GM12878 (cell line): ENCODE data around the gene ATXN7L1. TPM values are rescaled to one million over a fixed set of nuclear protein-coding genes. Genes with fewer than 3 reads are reported as not detected.
A peak's percentile ranks its signal among the peaks of the same experiment; 100 is the strongest.

Experiments used
- ATAC-seq: fragments of 200-7000 bp; cut with Tn5 transposase; 3 replicates; pipeline ENCODE4 v1.9.1; 2020; ENCODE audit warnings: mild to moderate bottlenecking, moderate library complexity
- BruUV-seq: library from RNA; stranded (reverse); fragments of 400-500 nt; replicated peaks from 2 replicates; lab custom pipeline; 2021; lab: Mats Ljungman, UMichigan
- CTCF ChIA-PET: fragments of 300-600 bp; sonication (Branson Sonifier 250); formaldehyde crosslinking; extraction: SDS; loops from one replicate; lab custom pipeline; 2021; ENCODE audit warnings: inconsistent platforms; lab: Yijun Ruan, JAX
- POLR2A ChIA-PET: fragments of 350-600 bp; formaldehyde crosslinking; extraction: SDS; loops from one replicate; lab custom pipeline; 2021; ENCODE audit warnings: inconsistent platforms; lab: Charles Lee
- RAD21 ChIA-PET: fragments of 300-600 bp; sonication (Branson Sonifier 250); formaldehyde crosslinking; loops from one replicate; lab custom pipeline; 2023; ENCODE audit warnings: antibody characterized with exemption; ENCODE audit not compliant: unreplicated experiment; lab: Charles Lee
- SMC1A ChIA-PET: fragments of 300-600 bp; sonication (Branson Sonifier 250); formaldehyde crosslinking; loops from one replicate; lab custom pipeline; 2023; ENCODE audit not compliant: unreplicated experiment, uncharacterized antibody; lab: Charles Lee
- DNase-seq: peaks from one replicate; pipeline ENCODE4 v3.0.0-alpha.2; 2011; ENCODE audit warnings: low read depth, low spot score
- FAIRE-seq: peaks from 3 replicates; lab custom pipeline; 2011; peaks lifted over from hg19 to GRCh38; lab: Jason Lieb, UNC
- H2AFZ ChIP-seq: 2 replicates; pipeline ENCODE4 v1.6.0; 2011; ENCODE audit warnings: low read depth, low read length, control low read depth; ENCODE audit not compliant: control insufficient read depth
- H3K27ac ChIP-seq: 2 replicates; pipeline ENCODE4 v1.5.1; 2011; ENCODE audit warnings: control low read depth; ENCODE audit not compliant: control insufficient read depth, insufficient read depth
- H3K27me3 ChIP-seq, 2 experiments: replicated peaks in 1 of 2; 2 replicates each; pipeline versions ENCODE4 v1.6.0 to v1.6.1; 2011; ENCODE audit warnings: low read length in 1 of 2; ENCODE audit not compliant: control insufficient read depth in 2 of 2, insufficient read depth in 2 of 2
- H3K36me3 ChIP-seq, 2 experiments: 2 replicates each; pipeline ENCODE4 v1.5.1; 2011; ENCODE audit warnings: low read length in 1 of 2; ENCODE audit not compliant: control insufficient read depth in 2 of 2, insufficient read depth in 2 of 2
- H3K4me1 ChIP-seq: 2 replicates; pipeline ENCODE4 v1.6.1; 2011; ENCODE audit warnings: mild to moderate bottlenecking, low read length, moderate library complexity, mixed read lengths; ENCODE audit not compliant: control insufficient read depth, insufficient read depth
- H3K4me2 ChIP-seq: 2 replicates; pipeline ENCODE4 v1.6.0; 2011; ENCODE audit warnings: control low read depth; ENCODE audit not compliant: control insufficient read depth, insufficient read depth
- H3K4me3 ChIP-seq: fragments of 200-600 bp; sonication (generic); 2 replicates; pipeline ENCODE4 v1.5.1; 2016
- H3K79me2 ChIP-seq: 2 replicates; pipeline ENCODE4 v1.6.0; 2011; ENCODE audit warnings: low read length; ENCODE audit not compliant: control insufficient read depth, insufficient read depth
- H3K9ac ChIP-seq: 2 replicates; pipeline ENCODE4 v1.8.0; 2011; ENCODE audit warnings: low read length, control low read depth, mixed read lengths; ENCODE audit not compliant: control insufficient read depth, insufficient read depth
- H3K9me3 ChIP-seq: replicated peaks from 3 replicates; pipeline ENCODE4 v1.5.1; 2011; ENCODE audit warnings: mild to moderate bottlenecking, low read length; ENCODE audit not compliant: control insufficient read depth, insufficient read depth
- H4K20me1 ChIP-seq: 2 replicates; pipeline ENCODE4 v1.6.0; 2011; ENCODE audit not compliant: control insufficient read depth, insufficient read depth
- IKZF2 ChIP-seq, 2 experiments: fragments of 450-650 bp; IDR thresholded peaks; 2 replicates each; pipeline ENCODE4 v1.6.1; 2017; ENCODE audit warnings: mild to moderate bottlenecking in 2 of 2, moderate library complexity in 2 of 2
- NRF1 ChIP-seq: conservative IDR thresholded peaks from 2 replicates; pipeline ENCODE4 v1.6.1; 2011; ENCODE audit warnings: mild to moderate bottlenecking, low read depth, low read length, improper control_type of control experiment
- PKNOX1 ChIP-seq: fragments of 450-650 bp; IDR thresholded peaks from 2 replicates; pipeline ENCODE4 v1.6.1; 2016; ENCODE audit warnings: mild to moderate bottlenecking
- YY1 ChIP-seq: IDR thresholded peaks from 2 replicates; pipeline ENCODE4 v1.6.1; 2011; ENCODE audit warnings: low read depth, mild to moderate bottlenecking, low read length
- WGBS: methylation state at CpG from one replicate; pipeline ENCODE4 v1.1.6; 2016; ENCODE audit warnings: low lambda C conversion rate; ENCODE audit not compliant: insufficient replicate concordance, insufficient coverage; ENCODE audit errors: missing lambda C conversion rate; 5-methylcytosine and 5-hydroxymethylcytosine counted together
- in situ Hi-C: fragments of 300-500 bp; cut with MboI; formaldehyde crosslinking; loops from 9 replicates; pipeline ENCODE4 v1.14.3; 2018; ENCODE audit warnings: mixed read lengths
- intact Hi-C: fragments of 100-400 bp; cut with micrococcal nuclease; formaldehyde crosslinking; loops from one replicate; pipeline ENCODE4 v1.14.2; 2022; ENCODE audit not compliant: unreplicated experiment
- polyA plus RNA-seq, 11 experiments: library from polyadenylated mRNA; depleted of rRNA in 4 of 11; unstranded in 6 of 11; stranded (reverse) in 5 of 11; fragments of >200 nt; fragmentation: Nextera tagmentation in 4 of 11; fragmentation: Illumina TruSeq in 1 of 11; extraction: Ambion mirVana in 4 of 11; extraction: Trizol in 1 of 11; gene quantifications; 1 replicate in 1 of 11; 2 replicates in 10 of 11; pipeline versions ENCODE4 v1.2.1 to v1.2.3, GENCODE V29; 2011 to 2016; ENCODE audit warnings: inconsistent platforms in 2 of 11, missing spikeins in 2 of 11, low read depth in 1 of 11
- total RNA-seq, 4 experiments: library from RNA; depleted of rRNA in 3 of 4; stranded (reverse); fragments of >200 nt in 3 of 4; fragmentation: Illumina TruSeq in 1 of 4; extraction: Trizol in 1 of 4; gene quantifications; 2 replicates each; pipeline versions ENCODE4 v1.2.1 to v1.2.3, GENCODE V29; 2013 to 2021
- TF ChIP-seq, protein P1 (sequence below): IDR thresholded peaks from 2 replicates; pipeline ENCODE4 v1.6.1; 2012; ENCODE audit warnings: low read length, inconsistent platforms

ATXN7L1 gene
- total and polyA plus RNA-seq, 10 of the 15 experiments (the other 5 are each of a cell fraction or from before 2014, with no cell fraction given): 0.40 to 2.9 (median 1.2) TPM

- in situ Hi-C loops (no loop called here), intact Hi-C loops (loop anchor here (5.0 to 10.0 kb wide), 3 partner anchors 72 to 225 kb away; no protein-coding TSS in a partner anchor)
- Histone ChIP-seq H3K36me3 (no peaks in the 10 kb centered on the region), H3K9me3 (no peaks in the 10 kb centered on the region), H3K4me3 (no peak overlapping the region), H3K4me2 (no peak overlapping the region), H3K27me3 (peaks cover 11 to 13% of the 10 kb centered on the region in 2 experiments), H2AFZ (no peak overlapping the region), H3K9ac (no peak overlapping the region), H3K4me1 (no peaks in the 10 kb centered on the region), H4K20me1 (no peaks in the 10 kb centered on the region), H3K79me2 (no peaks in the 10 kb centered on the region), H3K27ac (no peak overlapping the region)
- ChIA-PET CTCF (interaction anchor here (0.6 to 1.6 kb wide), 5 partner anchors 9 to 287 kb away, joined by 3 to 5 read pairs (median 3); no protein-coding TSS in a partner anchor), POLR2A (no interaction called here), RAD21 (interaction anchor here (0.7 to 1.1 kb wide), 3 partner anchors 114 to 120 kb away, joined by 3 to 4 read pairs (median 3); no protein-coding TSS in a partner anchor), SMC1A (interaction anchor here (0.9 to 3.1 kb wide), 5 partner anchors 13 to 127 kb away, joined by 3 to 13 read pairs (median 6); no protein-coding TSS in a partner anchor)
- BruUV-seq: no TSS peak
- TF ChIP-seq NRF1: no peak
- TF ChIP-seq, protein P1, sequence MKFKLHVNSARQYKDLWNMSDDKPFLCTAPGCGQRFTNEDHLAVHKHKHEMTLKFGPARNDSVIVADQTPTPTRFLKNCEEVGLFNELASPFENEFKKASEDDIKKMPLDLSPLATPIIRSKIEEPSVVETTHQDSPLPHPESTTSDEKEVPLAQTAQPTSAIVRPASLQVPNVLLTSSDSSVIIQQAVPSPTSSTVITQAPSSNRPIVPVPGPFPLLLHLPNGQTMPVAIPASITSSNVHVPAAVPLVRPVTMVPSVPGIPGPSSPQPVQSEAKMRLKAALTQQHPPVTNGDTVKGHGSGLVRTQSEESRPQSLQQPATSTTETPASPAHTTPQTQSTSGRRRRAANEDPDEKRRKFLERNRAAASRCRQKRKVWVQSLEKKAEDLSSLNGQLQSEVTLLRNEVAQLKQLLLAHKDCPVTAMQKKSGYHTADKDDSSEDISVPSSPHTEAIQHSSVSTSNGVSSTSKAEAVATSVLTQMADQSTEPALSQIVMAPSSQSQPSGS: no peak
- TF ChIP-seq PKNOX1: peak; percentile 76
- no peak for TF ChIP-seq IKZF2 (IDR thresholded peaks at IDR 0.05)
- no peak for TF ChIP-seq YY1
- 23% methylated on average over 2 of the region's 2 CpGs for WGBS
- FAIRE-seq (no peak), DNase-seq (no peak), ATAC-seq (no peak)
Measured at GRCh38 chr7:105879782-105880181, 3.4 kb upstream of the ATXN7L1 start.
